PFSK-1 (cell line): ENCODE data around the gene CALHM3.

Experiments
- FOXP2 ChIP-seq: optimal IDR thresholded peaks from 2 replicates; pipeline ENCODE3; 2011; ENCODE audit warnings: borderline replicate concordance, control low read depth, inconsistent platforms; ENCODE audit not compliant: insufficient read depth; ENCODE audit errors: extremely low read length, extremely low read depth
- POLR2AphosphoS5 ChIP-seq: IDR thresholded peaks from 2 replicates; pipeline ENCODE4 v1.6.1; 2012; ENCODE audit warnings: low read depth, mild to moderate bottlenecking, control low read depth, low read length, moderate library complexity
- SIN3A ChIP-seq: IDR thresholded peaks from 2 replicates; pipeline ENCODE4 v1.6.1; 2012; ENCODE audit warnings: mild to moderate bottlenecking, low read length, moderate library complexity, borderline replicate concordance; ENCODE audit not compliant: insufficient read depth
- TAF1 ChIP-seq: IDR thresholded peaks from 2 replicates; pipeline ENCODE4 v1.6.1; 2012; ENCODE audit warnings: low read length, control low read depth, borderline replicate concordance; ENCODE audit not compliant: insufficient read depth
- TF ChIP-seq, protein P1 (sequence below), 2 experiments: IDR thresholded peaks; 2 replicates each; pipeline versions ENCODE4 v1.6.1 to v1.8.0; 2011 to 2012; ENCODE audit warnings: low read depth in 2 of 2, low read length in 2 of 2, control low read depth in 1 of 2, inconsistent platforms in 1 of 2, mild to moderate bottlenecking in 1 of 2, moderate library complexity in 1 of 2; ENCODE audit not compliant: insufficient read depth in 1 of 2

DNA sequence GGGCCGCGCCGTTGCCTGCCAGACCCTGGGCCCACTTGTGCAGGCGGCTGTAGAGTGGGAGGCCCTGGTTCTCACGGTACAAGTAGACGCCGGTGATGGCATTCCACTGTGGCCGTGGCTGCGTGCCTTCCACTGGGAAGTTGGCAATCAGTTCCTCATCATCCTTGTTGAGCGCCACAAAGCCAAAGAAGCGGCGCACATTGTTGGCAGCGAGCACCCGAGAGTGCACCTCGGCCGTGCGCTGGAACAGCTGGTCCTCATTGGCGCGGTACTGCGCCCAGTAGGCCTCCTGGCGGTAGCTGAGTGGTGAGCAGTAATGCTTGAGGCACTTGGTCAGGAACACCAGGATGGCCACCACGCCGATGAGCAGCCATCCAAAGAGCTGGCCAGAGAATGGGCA is 31.9 kb downstream of the CALHM3 start:
- TF ChIP-seq POLR2AphosphoS5: no peak
- no peak for TF ChIP-seq TAF1
- TF ChIP-seq, protein P1, sequence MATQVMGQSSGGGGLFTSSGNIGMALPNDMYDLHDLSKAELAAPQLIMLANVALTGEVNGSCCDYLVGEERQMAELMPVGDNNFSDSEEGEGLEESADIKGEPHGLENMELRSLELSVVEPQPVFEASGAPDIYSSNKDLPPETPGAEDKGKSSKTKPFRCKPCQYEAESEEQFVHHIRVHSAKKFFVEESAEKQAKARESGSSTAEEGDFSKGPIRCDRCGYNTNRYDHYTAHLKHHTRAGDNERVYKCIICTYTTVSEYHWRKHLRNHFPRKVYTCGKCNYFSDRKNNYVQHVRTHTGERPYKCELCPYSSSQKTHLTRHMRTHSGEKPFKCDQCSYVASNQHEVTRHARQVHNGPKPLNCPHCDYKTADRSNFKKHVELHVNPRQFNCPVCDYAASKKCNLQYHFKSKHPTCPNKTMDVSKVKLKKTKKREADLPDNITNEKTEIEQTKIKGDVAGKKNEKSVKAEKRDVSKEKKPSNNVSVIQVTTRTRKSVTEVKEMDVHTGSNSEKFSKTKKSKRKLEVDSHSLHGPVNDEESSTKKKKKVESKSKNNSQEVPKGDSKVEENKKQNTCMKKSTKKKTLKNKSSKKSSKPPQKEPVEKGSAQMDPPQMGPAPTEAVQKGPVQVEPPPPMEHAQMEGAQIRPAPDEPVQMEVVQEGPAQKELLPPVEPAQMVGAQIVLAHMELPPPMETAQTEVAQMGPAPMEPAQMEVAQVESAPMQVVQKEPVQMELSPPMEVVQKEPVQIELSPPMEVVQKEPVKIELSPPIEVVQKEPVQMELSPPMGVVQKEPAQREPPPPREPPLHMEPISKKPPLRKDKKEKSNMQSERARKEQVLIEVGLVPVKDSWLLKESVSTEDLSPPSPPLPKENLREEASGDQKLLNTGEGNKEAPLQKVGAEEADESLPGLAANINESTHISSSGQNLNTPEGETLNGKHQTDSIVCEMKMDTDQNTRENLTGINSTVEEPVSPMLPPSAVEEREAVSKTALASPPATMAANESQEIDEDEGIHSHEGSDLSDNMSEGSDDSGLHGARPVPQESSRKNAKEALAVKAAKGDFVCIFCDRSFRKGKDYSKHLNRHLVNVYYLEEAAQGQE (IDR thresholded peaks at IDR 0.05; ENCODE audit: insufficient read depth in 1 of 2, low read depth in 2 of 2, low read length in 2 of 2): no peak
- no peak for TF ChIP-seq SIN3A
- no peak for TF ChIP-seq FOXP2
